ENCODE data around the gene TTC28.
"Not testable (repeated sequence)": the region's sequence is repeated elsewhere in the genome, so short reads cannot be mapped to it uniquely, and the experiment has no call there.

Gene TTC28

GRCh38 chr22:28402060-28402459, 277.6 kb downstream of the TTC28 start:
- no peak for DNase-seq

DNA sequence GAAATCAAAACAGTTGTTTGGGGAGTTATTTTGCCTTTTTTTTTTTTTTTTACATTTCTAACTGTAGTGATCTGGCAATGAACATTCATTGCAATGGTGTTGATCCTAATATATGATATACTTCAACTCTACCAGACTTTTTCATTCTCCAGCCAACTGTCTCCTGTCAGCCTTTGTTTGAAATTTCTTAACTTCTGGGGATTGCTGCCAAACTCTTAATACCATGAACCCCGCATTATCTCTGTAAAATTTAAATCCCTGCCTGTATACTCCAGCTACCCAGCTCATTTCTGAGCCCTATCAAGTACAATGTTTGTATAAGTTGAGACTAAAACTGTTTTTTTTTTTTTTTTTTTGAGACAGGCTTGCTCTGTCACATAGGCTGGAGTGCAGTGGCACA, 280.7 kb downstream of the TTC28 start:
- DNase-seq: no peak

- DNase-seq: no peak
These were observed 281.3 kb downstream of the TTC28 start for GRCh38 chr22:28398355-28398754.

DNA sequence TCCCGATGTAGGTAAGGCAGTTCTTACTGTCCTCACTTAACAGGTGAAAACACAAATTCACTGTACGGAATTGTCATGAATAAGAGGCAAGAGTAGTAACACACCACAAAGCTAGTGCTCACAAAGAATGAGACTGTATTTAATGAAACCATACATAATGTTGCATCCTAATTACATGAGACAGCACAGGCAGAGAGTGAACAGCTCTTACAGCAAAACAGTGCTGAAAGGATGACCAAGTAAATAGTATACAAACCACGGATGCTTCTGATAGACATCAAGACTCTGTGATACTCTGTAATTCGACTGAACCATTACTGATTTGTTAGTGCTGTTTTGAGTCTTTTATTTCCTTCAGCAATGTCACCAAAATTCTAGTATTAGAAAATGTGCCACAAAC, 282.3 kb downstream of the TTC28 start:
- no peak for DNase-seq

DNA sequence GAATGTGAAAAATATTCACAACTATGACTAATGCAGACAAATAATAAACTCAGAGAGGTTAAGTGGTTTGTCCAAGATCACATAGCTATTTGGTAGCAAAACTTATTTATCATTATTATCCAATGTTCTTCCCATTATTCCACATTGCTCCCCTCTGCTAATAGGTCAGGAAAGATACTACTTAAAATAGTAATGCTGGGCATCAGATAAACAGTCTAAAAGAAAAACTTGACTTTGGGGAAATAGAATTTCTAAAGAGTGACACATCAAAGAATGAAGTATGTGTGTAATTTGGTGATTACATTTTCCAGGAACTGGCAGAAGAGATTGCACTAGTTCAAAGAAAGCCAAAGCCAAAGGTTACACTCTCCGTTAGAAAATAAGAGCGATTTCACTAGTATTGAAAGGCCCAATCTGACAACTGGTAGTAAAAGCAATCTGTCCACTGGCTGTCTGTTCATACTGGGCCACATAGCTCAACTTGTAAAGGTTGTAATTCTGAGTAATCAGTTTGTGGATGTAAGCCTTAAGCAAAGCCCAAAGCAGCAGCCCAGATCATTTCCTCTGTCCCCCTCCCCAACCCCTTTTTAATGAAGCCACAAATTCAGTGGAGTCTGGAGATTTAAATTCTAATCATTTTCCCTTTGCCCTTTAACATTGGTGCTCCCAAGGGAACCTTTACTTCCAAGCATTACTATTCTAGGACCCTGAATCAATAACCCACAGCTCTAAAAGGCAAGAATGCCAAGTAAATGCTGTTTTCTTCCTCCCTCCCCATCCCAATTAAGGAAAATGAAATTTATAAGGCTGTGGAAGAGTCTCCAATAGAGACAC, 283.5 kb downstream of the TTC28 start:
- DNase-seq: no peak

DNA sequence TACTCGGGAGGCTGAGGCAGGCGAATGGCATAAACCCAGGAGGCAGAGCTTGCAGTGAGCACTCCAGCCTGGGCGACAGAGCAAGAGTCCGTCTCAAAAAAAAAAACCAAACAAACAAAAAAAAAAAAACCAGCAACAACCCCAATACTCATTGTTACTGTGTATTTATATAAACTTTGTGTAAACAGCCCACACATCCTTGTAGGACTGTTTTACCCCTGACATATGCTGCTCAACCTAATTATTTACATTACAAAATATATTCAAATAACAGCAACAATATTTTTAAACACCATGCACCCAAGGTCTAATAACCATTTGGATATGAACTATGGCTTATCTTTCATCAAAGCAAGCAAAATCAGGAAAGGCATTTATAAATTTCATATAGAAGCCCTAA, 284.1 kb downstream of the TTC28 start:
- no peak for DNase-seq

DNA sequence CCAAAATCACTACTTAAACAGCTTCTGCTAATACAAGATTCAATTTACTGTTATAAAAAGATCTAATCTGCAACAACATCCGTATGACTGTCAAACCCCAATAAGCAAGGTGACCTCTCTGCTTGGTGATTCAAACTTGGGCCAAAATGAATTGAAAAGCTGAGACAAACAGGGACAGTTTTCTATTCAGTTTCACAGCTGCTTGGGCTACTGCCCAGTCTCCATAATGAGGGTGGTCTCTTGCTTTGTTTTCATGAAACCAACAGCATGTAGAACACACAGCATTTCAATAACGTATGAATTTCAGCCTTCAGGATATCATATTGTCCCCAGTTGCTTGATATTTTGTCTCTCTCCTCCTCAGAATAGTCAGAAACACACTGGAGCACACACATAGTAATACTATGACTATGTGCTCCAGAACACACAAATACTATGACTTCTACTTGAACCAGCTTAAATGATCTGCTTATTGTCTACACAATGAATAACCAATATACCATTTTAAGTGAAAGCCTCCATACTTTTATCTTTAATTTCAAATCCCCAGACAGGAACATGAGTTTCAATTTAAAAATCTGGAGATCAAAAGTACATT, 285.0 kb downstream of the TTC28 start:
- no peak for DNase-seq

- DNase-seq: no peak
These were observed 298.0 kb downstream of the TTC28 start for GRCh38 chr22:28381429-28382167.

DNA sequence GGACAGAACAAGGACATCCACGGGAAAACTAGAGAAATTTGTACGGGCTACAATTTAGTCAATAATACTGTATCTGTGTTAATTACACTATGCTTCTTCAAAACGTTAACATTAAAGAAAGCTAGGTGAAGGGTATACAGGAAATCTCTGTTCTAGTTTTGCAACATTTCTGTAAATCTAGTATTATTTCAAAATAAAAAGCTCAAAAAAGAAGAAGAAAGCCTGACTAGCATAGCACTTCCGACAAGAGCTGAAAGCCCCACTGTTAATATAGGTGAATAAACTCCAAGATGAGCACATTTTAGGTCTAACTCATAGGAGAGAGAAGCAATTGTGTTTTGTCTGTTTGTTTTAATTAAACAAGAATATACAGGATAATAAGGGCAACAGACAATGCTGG, 299.7 kb downstream of the TTC28 start:
- DNase-seq: no peak

- DNase-seq: no peak
These were observed 300.4 kb downstream of the TTC28 start for GRCh38 chr22:28379075-28379779.

DNA sequence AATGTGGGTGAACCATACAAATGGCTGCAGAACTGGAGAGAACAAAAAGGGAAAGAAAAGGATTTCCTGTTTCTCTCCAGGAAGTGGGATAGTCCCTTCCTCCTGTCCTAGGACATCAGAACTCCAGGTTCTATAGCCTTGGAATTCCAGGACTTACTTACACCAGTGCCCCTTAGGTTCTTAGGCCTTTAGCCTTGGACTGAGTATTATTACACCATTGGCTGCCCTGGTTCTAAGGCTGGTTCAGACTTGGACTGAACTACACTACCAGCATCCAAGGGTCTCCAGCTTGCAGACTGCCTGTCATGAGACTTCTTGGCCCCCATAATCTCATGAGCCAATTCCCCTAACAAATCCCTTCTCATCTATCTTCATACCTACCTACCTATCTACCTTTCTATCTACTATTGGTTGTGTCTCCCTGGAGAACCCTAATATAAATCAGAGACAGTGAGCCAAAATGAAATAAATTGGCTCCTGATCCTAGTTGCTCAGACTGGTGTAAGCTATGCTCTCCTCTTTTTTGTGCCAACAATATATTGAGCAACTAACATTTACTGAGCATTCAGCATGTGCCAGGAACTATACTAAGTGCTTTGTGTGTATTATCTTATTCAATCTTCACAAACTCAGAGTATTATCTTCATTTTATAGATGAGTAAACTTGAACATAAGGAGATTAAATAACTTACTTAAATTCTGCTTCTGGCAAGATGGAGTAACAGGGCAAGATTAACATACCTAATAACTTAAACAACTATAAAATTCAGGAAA, 303.7 kb downstream of the TTC28 start:
- DNase-seq: no peak

DNA sequence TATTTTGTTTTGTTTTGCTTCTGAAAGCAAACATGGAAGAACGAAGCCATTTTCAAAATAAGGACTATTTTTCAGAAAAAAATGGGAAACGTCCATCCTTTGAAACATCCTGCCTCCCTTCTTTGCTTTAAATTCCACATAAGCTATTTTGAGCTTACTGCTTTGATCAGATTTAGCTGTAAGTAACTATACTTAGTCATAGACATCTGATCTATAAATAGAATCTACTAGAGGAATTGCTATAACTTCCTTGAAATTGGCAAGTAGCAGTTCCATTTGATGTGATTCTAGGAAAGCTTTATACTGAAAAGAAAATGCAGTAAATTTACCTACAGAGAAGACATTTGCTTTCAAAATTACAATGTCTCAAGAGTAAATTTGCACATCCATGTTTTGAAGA, 305.8 kb downstream of the TTC28 start:
- no peak for DNase-seq

- DNase-seq: no peak
These were observed 309.8 kb downstream of the TTC28 start for GRCh38 chr22:28369854-28370253.

GRCh38 chr22:28366856-28367255, 312.8 kb downstream of the TTC28 start:
- DNase-seq: no peak

DNA sequence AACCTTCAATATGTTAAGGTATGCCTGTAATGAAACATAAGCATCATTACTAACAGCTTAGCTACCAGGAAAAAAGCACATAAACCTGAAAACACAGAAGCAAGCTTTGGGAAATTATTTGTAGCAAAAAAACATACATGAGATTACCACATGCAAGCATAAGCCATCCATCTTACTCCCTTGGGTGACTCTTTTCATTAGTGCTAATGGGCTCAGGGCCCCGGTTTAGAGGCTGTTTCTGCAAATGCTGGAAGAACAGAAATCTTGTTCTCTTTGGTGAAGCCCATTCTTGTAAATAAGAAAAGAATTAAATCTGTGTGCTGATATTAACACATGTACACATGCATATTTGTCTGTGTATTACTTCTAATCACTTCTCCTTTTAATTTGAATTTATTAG, 314.3 kb downstream of the TTC28 start:
- no peak for DNase-seq

GRCh38 chr22:28364105-28364504, 315.5 kb downstream of the TTC28 start:
- DNase-seq: not testable (repeated sequence)

GRCh38 chr22:28360939-28361338, 318.7 kb downstream of the TTC28 start:
- DNase-seq: no peak

DNA sequence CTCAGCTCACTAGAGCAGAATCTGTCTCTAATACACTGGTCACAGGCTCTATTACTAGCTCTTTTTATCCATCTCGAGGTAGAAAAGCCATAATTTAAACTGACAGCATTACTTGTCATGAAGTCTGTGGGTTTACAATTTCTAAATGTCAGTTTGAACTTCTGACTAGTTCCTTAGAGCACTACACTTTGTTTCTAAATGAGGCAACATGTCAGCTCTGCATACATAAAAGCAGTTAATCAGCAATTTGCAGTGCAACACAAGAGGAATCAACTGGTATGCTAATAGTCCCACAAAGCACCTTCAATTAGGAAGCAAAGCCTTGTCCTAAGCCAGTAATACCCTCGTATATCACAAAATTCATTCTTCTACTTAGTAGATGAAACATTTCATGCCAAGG, 321.3 kb downstream of the TTC28 start:
- DNase-seq: no peak

- no peak for DNase-seq
These were observed 322.4 kb downstream of the TTC28 start for GRCh38 chr22:28357193-28357592.

- peak; percentile 3 for DNase-seq
These were observed 328.2 kb downstream of the TTC28 start for GRCh38 chr22:28351476-28351875.

DNA sequence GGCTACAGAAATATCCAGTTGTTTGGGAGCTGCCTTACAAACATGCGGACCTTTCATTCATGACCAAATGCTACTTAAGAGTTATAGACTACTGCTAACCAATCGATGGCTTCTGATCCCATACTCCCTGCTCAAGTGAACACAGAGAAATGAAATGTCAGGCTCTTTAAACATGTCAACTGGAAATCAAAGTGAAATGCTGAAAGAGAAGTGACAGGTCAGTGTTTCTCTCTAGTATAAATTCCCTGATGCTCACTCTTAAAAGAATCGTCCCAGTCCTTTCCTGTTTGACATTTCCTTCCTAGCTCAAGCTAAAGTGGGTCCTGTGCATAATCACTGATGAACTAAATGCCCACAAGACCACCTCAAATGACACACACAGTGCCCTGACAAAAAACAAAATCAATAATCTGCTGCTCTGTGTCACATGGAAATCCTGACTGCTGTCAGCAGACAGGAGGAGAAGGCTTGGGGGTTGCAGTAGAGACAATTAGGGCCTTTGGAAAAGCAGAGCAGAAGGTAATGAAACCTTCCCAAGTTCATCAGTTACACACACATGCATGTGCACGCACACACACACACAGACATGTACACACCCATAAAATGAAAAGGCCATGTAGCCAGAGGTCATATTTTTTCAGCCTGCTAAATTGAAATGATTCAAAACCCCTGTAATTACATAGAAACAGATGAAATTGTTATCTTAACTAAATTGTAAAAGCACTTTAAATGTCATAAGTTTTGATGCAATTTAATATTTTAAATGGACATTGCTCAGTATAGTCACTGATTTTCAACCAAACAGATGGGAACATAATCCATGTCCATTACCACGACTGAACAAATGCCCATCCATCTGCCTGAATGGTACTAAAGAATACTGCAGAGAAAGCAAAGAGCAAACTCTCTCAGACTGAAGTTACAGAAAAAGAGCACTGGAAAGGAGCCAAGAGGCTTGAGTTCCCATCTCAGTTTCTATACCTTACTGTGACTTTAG, 330.7 kb downstream of the TTC28 start:
- no peak for DNase-seq
